Measurements from ENCODE around the gene CACNA1A. TPM values are rescaled to one million over a fixed set of nuclear protein-coding genes. Genes with fewer than 3 reads are reported as not detected.

Gene CACNA1A
- total and polyA plus RNA-seq, 2 of the 13 experiments (the other 11 are each of a cell fraction or from before 2014, with no cell fraction given): not detected

- WGBS (ENCODE audit: low lambda C conversion rate): 18% methylated on average over 10 of the region's 13 CpGs
- DNase-seq (ENCODE audit: low spot score): no peak
- Histone ChIP-seq H3K9ac (ENCODE audit: insufficient read depth, low read depth, low read length) (no peak overlapping the region), H3K4me3 (replicated peaks in 1 of 3; ENCODE audit: insufficient read depth in 1 of 3, low read depth in 2 of 3, low read length in 3 of 3) (no peak overlapping the region), H3K4me1 (ENCODE audit: insufficient read depth, low read length) (no peaks in the 10 kb centered on the region), H3K4me2 (ENCODE audit: low read depth, low read length) (no peak overlapping the region), H4K20me1 (ENCODE audit: insufficient read depth, low read length) (no peaks in the 10 kb centered on the region), H3K27ac (ENCODE audit: extremely low read length, insufficient read depth, low read length) (no peak overlapping the region), H3K36me3 (replicated peaks in 1 of 2; ENCODE audit: control insufficient read depth in 1 of 2, insufficient read depth in 2 of 2, low read length in 2 of 2) (no peaks in the 10 kb centered on the region), H3K9me3 (ENCODE audit: low read length) (no peaks in the 10 kb centered on the region), H3K79me2 (ENCODE audit: insufficient read depth, low read length) (no peaks in the 10 kb centered on the region), H2AFZ (ENCODE audit: low read length) (no peak overlapping the region), H3K27me3 (ENCODE audit: control insufficient read depth in 1 of 2, insufficient read depth in 2 of 2, low read length in 2 of 2) (no peaks in the 10 kb centered on the region; a peak in 1 of 5 replicates)
- ChIA-PET POLR2A (no interaction called here), CTCF (ENCODE audit: low intra/inter-chr PET ratio, low total read pairs) (no interaction called here)
- ATAC-seq: no peak
- no peak for FAIRE-seq
- in situ Hi-C loops (cut with HindIII; ENCODE audit: extremely low pct_ligation_motif_present, low pct_unique_long_range_greater_than_20kb) (no loop called here), intact Hi-C loops (cut with micrococcal nuclease; ENCODE audit: unreplicated experiment) (no loop called here)
- no peak for TF ChIP-seq ZNF569 (CRISPR knock-in tag; IDR thresholded peaks at IDR 0.05; ENCODE audit: borderline replicate concordance)
- TF ChIP-seq ZNF850 (CRISPR knock-in tag; conservative IDR thresholded peaks at IDR 0.05): no peak
- TF ChIP-seq NR0B2 (CRISPR knock-in tag; IDR thresholded peaks at IDR 0.05): no peak
- no TSS peak for BruUV-seq (replicated peaks)
Measured at GRCh38 chr19:13339869-13340268, 166.4 kb downstream of the CACNA1A start.

GRCh38 chr19:13337181-13337580, 169.1 kb downstream of the CACNA1A start:
- Histone ChIP-seq H3K4me1 (ENCODE audit: insufficient read depth, low read length) (no peaks in the 10 kb centered on the region), H2AFZ (ENCODE audit: low read length) (no peak overlapping the region), H3K79me2 (ENCODE audit: insufficient read depth, low read length) (no peaks in the 10 kb centered on the region), H3K4me3 (replicated peaks in 1 of 3; ENCODE audit: insufficient read depth in 1 of 3, low read depth in 2 of 3, low read length in 3 of 3) (no peak overlapping the region), H3K27me3 (ENCODE audit: control insufficient read depth in 1 of 2, insufficient read depth in 2 of 2, low read length in 2 of 2) (no peaks in the 10 kb centered on the region; a peak in 1 of 5 replicates), H3K4me2 (ENCODE audit: low read depth, low read length) (no peak overlapping the region), H3K27ac (ENCODE audit: extremely low read length, insufficient read depth, low read length) (no peak overlapping the region), H4K20me1 (ENCODE audit: insufficient read depth, low read length) (no peaks in the 10 kb centered on the region), H3K9me3 (ENCODE audit: low read length) (no peaks in the 10 kb centered on the region), H3K36me3 (replicated peaks in 1 of 2; ENCODE audit: control insufficient read depth in 1 of 2, insufficient read depth in 2 of 2, low read length in 2 of 2) (no peaks in the 10 kb centered on the region), H3K9ac (ENCODE audit: insufficient read depth, low read depth, low read length) (no peak overlapping the region)
- ATAC-seq: no peak
- in situ Hi-C loops (cut with HindIII; ENCODE audit: extremely low pct_ligation_motif_present, low pct_unique_long_range_greater_than_20kb): no loop called here
- FAIRE-seq: no peak
- TF ChIP-seq PRMT3 (CRISPR knock-in tag; IDR thresholded peaks at IDR 0.05; ENCODE audit: borderline replicate concordance, low read depth) (no peak), PBX2 (CRISPR knock-in tag; IDR thresholded peaks at IDR 0.05) (no peak), ZFP62 (CRISPR knock-in tag; IDR thresholded peaks at IDR 0.05) (no peak), ERF (CRISPR knock-in tag; IDR thresholded peaks at IDR 0.05) (no peak), MLX (CRISPR knock-in tag; IDR thresholded peaks at IDR 0.05) (no peak)
- no TSS peak for BruUV-seq (replicated peaks)
- WGBS (ENCODE audit: low lambda C conversion rate): 0% methylated on average over 3 of the region's 3 CpGs
- ChIA-PET CTCF (ENCODE audit: low intra/inter-chr PET ratio, low total read pairs) (no interaction called here), POLR2A (no interaction called here)
- no peak for DNase-seq (ENCODE audit: low spot score)
- intact Hi-C loops (cut with micrococcal nuclease; ENCODE audit: unreplicated experiment): no loop called here

All from HepG2 (cell line).